ENCODE measurements around the gene CNTRL. TPM values are rescaled to one million over a fixed set of nuclear protein-coding genes. Genes with fewer than 3 reads are reported as not detected.

The CNTRL gene
- total and polyA plus RNA-seq, 2 of the 8 experiments (the other 6 are each of a cell fraction or from before 2014, with no cell fraction given), result 5.1 to 13.9 TPM

DNA sequence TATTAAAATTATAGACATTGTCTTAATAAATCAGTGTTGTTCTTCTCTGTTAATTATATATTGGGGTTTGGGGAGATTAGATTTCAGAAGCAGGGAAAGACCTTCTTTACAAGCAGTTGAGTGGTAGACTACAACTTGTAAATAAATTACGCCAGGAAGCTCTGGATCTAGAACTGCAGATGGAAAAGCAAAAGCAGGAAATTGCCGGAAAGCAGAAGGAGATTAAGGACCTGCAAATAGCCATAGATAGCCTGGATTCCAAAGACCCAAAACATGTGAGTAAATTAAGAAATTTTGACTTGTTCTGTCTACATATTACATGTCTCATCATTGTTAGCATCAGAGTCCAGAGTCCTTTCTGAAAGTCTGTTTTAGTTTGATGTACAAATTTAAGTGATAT, 43.5 kb downstream of the CNTRL start (continued):
- TF ChIP-seq, protein P1, sequence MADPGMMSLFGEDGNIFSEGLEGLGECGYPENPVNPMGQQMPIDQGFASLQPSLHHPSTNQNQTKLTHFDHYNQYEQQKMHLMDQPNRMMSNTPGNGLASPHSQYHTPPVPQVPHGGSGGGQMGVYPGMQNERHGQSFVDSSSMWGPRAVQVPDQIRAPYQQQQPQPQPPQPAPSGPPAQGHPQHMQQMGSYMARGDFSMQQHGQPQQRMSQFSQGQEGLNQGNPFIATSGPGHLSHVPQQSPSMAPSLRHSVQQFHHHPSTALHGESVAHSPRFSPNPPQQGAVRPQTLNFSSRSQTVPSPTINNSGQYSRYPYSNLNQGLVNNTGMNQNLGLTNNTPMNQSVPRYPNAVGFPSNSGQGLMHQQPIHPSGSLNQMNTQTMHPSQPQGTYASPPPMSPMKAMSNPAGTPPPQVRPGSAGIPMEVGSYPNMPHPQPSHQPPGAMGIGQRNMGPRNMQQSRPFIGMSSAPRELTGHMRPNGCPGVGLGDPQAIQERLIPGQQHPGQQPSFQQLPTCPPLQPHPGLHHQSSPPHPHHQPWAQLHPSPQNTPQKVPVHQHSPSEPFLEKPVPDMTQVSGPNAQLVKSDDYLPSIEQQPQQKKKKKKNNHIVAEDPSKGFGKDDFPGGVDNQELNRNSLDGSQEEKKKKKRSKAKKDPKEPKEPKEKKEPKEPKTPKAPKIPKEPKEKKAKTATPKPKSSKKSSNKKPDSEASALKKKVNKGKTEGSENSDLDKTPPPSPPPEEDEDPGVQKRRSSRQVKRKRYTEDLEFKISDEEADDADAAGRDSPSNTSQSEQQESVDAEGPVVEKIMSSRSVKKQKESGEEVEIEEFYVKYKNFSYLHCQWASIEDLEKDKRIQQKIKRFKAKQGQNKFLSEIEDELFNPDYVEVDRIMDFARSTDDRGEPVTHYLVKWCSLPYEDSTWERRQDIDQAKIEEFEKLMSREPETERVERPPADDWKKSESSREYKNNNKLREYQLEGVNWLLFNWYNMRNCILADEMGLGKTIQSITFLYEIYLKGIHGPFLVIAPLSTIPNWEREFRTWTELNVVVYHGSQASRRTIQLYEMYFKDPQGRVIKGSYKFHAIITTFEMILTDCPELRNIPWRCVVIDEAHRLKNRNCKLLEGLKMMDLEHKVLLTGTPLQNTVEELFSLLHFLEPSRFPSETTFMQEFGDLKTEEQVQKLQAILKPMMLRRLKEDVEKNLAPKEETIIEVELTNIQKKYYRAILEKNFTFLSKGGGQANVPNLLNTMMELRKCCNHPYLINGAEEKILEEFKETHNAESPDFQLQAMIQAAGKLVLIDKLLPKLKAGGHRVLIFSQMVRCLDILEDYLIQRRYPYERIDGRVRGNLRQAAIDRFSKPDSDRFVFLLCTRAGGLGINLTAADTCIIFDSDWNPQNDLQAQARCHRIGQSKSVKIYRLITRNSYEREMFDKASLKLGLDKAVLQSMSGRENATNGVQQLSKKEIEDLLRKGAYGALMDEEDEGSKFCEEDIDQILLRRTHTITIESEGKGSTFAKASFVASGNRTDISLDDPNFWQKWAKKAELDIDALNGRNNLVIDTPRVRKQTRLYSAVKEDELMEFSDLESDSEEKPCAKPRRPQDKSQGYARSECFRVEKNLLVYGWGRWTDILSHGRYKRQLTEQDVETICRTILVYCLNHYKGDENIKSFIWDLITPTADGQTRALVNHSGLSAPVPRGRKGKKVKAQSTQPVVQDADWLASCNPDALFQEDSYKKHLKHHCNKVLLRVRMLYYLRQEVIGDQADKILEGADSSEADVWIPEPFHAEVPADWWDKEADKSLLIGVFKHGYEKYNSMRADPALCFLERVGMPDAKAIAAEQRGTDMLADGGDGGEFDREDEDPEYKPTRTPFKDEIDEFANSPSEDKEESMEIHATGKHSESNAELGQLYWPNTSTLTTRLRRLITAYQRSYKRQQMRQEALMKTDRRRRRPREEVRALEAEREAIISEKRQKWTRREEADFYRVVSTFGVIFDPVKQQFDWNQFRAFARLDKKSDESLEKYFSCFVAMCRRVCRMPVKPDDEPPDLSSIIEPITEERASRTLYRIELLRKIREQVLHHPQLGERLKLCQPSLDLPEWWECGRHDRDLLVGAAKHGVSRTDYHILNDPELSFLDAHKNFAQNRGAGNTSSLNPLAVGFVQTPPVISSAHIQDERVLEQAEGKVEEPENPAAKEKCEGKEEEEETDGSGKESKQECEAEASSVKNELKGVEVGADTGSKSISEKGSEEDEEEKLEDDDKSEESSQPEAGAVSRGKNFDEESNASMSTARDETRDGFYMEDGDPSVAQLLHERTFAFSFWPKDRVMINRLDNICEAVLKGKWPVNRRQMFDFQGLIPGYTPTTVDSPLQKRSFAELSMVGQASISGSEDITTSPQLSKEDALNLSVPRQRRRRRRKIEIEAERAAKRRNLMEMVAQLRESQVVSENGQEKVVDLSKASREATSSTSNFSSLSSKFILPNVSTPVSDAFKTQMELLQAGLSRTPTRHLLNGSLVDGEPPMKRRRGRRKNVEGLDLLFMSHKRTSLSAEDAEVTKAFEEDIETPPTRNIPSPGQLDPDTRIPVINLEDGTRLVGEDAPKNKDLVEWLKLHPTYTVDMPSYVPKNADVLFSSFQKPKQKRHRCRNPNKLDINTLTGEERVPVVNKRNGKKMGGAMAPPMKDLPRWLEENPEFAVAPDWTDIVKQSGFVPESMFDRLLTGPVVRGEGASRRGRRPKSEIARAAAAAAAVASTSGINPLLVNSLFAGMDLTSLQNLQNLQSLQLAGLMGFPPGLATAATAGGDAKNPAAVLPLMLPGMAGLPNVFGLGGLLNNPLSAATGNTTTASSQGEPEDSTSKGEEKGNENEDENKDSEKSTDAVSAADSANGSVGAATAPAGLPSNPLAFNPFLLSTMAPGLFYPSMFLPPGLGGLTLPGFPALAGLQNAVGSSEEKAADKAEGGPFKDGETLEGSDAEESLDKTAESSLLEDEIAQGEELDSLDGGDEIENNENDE (IDR thresholded peaks at IDR 0.05; ENCODE audit: insufficient replicate concordance, low read length), result no peak
